Esophagus muscularis mucosa (tissue), 4 donors: ENCODE results near the gene PMEL.

ENCODE experiments used
- CTCF ChIP-seq, 3 experiments: fragments of 200-600 bp in 2 of 3; fragments of 450-650 bp in 1 of 3; sonication (generic) in 2 of 3; IDR thresholded peaks; one replicate each; pipeline ENCODE4 v1.5.1; 2017 to 2019; ENCODE audit warnings: antibody characterized with exemption in 3 of 3, mild to moderate bottlenecking in 2 of 3, moderate library complexity in 1 of 3
- EP300 ChIP-seq: sonication (generic); formaldehyde crosslinking; IDR thresholded peaks from one replicate; pipeline ENCODE4 v1.6.1; 2017; ENCODE audit warnings: antibody characterized with exemption
- POLR2A ChIP-seq: fragments of 450-650 bp; IDR thresholded peaks from one replicate; pipeline ENCODE4 v1.6.1; 2017; ENCODE audit warnings: antibody characterized with exemption, moderate library complexity, mild to moderate bottlenecking, low read depth
- POLR2AphosphoS5 ChIP-seq, 2 donors: sonication (generic); formaldehyde crosslinking; IDR thresholded peaks; one replicate each; pipeline ENCODE4 v1.6.1; 2017; ENCODE audit warnings: antibody characterized with exemption in 2 of 2

- TF ChIP-seq CTCF (IDR thresholded peaks at IDR 0.05) (no peak), POLR2A (no peak), EP300 (no peak), POLR2AphosphoS5 (IDR thresholded peaks at IDR 0.05) (no peak)
Measured at GRCh38 chr12:56004211-56004610, 38.4 kb upstream of the PMEL start.
